K562 (cell line): ENCODE data around the gene LMAN1L. TPM values are rescaled to one million over a fixed set of nuclear protein-coding genes. Genes with fewer than 3 reads are reported as not detected.

Source experiments
- ATAC-seq: fragments of 200-7000 bp; cut with Tn5 transposase; 3 replicates; pipeline ENCODE4 v1.9.1; 2020; ENCODE audit warnings: moderate library complexity
- BruUV-seq: library from RNA; stranded (reverse); fragments of 400-500 nt; replicated peaks from 2 replicates; lab custom pipeline; 2021; lab: Mats Ljungman, UMichigan
- CTCF ChIA-PET: fragments of 300-600 bp; formaldehyde crosslinking; extraction: SDS; loops from one replicate; lab custom pipeline; 2021; ENCODE audit warnings: low intra/inter-chr PET ratio; lab: Yijun Ruan, JAX
- POLR2A ChIA-PET: fragments of 300-600, 350-650 bp; sonication (Branson Sonifier 250); formaldehyde crosslinking; extraction: SDS; loops from one replicate; lab custom pipeline; 2021; ENCODE audit warnings: antibody characterized with exemption, inconsistent platforms; lab: Yijun Ruan, JAX
- DNase-seq, 4 experiments: peaks; one replicate each; pipeline versions ENCODE4 v3.0.0 to v3.0.0-alpha.2; 2011 to 2018; ENCODE audit warnings: low spot score in 3 of 4, mixed read lengths in 3 of 4; ENCODE audit errors: extremely low read depth in 1 of 4
- FAIRE-seq: peaks from 2 replicates; lab custom pipeline; 2011; peaks lifted over from hg19 to GRCh38; lab: Jason Lieb, UNC
- H2AFZ ChIP-seq: 2 replicates; pipeline ENCODE4 v1.6.0; 2011; ENCODE audit warnings: low read depth, low read length, control low read depth, inconsistent platforms
- H3K27ac ChIP-seq: fragments of 200-600 bp; 3 replicates; pipeline ENCODE4 v1.8.0; 2011; ENCODE audit warnings: low read depth, mild to moderate bottlenecking, control low read depth, inconsistent platforms, low read length, moderate library complexity, mixed read lengths; ENCODE audit errors: extremely low read depth
- H3K27me3 ChIP-seq, 2 experiments: fragments of 300-600 bp in 1 of 2; 2 replicates in 1 of 2; 3 replicates in 1 of 2; pipeline versions ENCODE4 v1.6.0 to v1.8.0; 2011; ENCODE audit warnings: inconsistent platforms in 2 of 2, low read length in 2 of 2, mild to moderate bottlenecking in 1 of 2, mixed read lengths in 1 of 2, moderate library complexity in 1 of 2; ENCODE audit not compliant: control insufficient read depth in 2 of 2, insufficient read depth in 2 of 2
- H3K36me3 ChIP-seq: fragments of 300-600 bp; 3 replicates; pipeline ENCODE4 v1.8.0; 2011; ENCODE audit warnings: mild to moderate bottlenecking, low read length, inconsistent platforms; ENCODE audit not compliant: control insufficient read depth, insufficient read depth
- H3K4me1 ChIP-seq, 2 experiments: fragments of 200-600 bp in 1 of 2; replicated peaks in 1 of 2; 2 replicates in 1 of 2; 3 replicates in 1 of 2; pipeline versions ENCODE4 v1.5.1 to v1.8.0; 2011; ENCODE audit warnings: inconsistent platforms in 2 of 2, low read length in 2 of 2, mild to moderate bottlenecking in 1 of 2, mixed read lengths in 1 of 2, moderate library complexity in 1 of 2; ENCODE audit not compliant: control insufficient read depth in 2 of 2, insufficient read depth in 2 of 2
- H3K4me2 ChIP-seq: 2 replicates; pipeline ENCODE4 v1.6.1; 2011; ENCODE audit warnings: low read length, control low read depth, inconsistent platforms, mixed read lengths; ENCODE audit not compliant: insufficient read depth
- H3K4me3 ChIP-seq: fragments of 200-600 bp; sonication (generic), shearing (Covaris generic); 2 replicates; pipeline ENCODE4 v1.5.1; 2016; ENCODE audit warnings: control low read depth, inconsistent platforms
- H3K79me2 ChIP-seq: fragments of 200-600 bp; 3 replicates; pipeline ENCODE4 v1.8.0; 2011; ENCODE audit warnings: low read length, inconsistent platforms; ENCODE audit not compliant: control insufficient read depth, insufficient read depth
- H3K9ac ChIP-seq, 2 experiments: 2 replicates each; pipeline versions ENCODE4 v1.6.0 to v1.6.1; 2011; ENCODE audit warnings: low read depth in 2 of 2, low read length in 2 of 2, control low read depth in 1 of 2, inconsistent platforms in 1 of 2, mild to moderate bottlenecking in 1 of 2, mixed read lengths in 1 of 2; ENCODE audit not compliant: insufficient read depth in 1 of 2
- H3K9me1 ChIP-seq: one replicate; pipeline ENCODE4 v1.6.0; 2011; ENCODE audit warnings: inconsistent platforms, mild to moderate bottlenecking, low read length, moderate library complexity; ENCODE audit not compliant: control insufficient read depth, insufficient read depth
- H3K9me3 ChIP-seq: replicated peaks from 2 replicates; pipeline ENCODE4 v1.5.1; 2011; ENCODE audit warnings: low read depth, low read length, inconsistent platforms; ENCODE audit not compliant: control insufficient read depth, insufficient read depth
- H4K20me1 ChIP-seq: replicated peaks from 2 replicates; pipeline ENCODE4 v1.6.1; 2011; ENCODE audit warnings: low read length, inconsistent platforms, mixed read lengths; ENCODE audit not compliant: control insufficient read depth, insufficient read depth
- ATF7 ChIP-seq: fragments of 450-650 bp; IDR thresholded peaks from 2 replicates; pipeline ENCODE4 v1.7.1; 2014; ENCODE audit warnings: mild to moderate bottlenecking, moderate library complexity
- MBD2 ChIP-seq: sonication (generic); IDR thresholded peaks from 2 replicates; pipeline ENCODE4 v1.6.1; 2016; ENCODE audit warnings: low read depth, borderline replicate concordance
- MNT ChIP-seq, 2 experiments: fragments of 450-650 bp; conservative IDR thresholded peaks; 2 replicates each; pipeline ENCODE4 v1.6.1; 2017; ENCODE audit warnings: mild to moderate bottlenecking in 2 of 2, moderate library complexity in 2 of 2
- PHF21A ChIP-seq: fragments of 450-650 bp; IDR thresholded peaks from 2 replicates; pipeline ENCODE4 v1.6.1; 2017; ENCODE audit warnings: low read depth, borderline replicate concordance
- PKNOX1 ChIP-seq: fragments of 450-650 bp; IDR thresholded peaks from 2 replicates; pipeline ENCODE4 v1.6.1; 2016
- PTTG1 ChIP-seq: fragments of 450-650 bp; IDR thresholded peaks from 2 replicates; pipeline ENCODE4 v1.6.1; 2016; ENCODE audit warnings: low read depth, mild to moderate bottlenecking, missing genetic modification characterization, missing compliant biosample characterization
- RFX7 ChIP-seq: fragments of 250-450 bp; sonication (Bioruptor Pico); IDR thresholded peaks from 2 replicates; pipeline ENCODE4 v1.5.1; 2021; ENCODE audit warnings: mild to moderate bottlenecking
- SRSF7 ChIP-seq: fragments of 200-400 bp; formaldehyde crosslinking; optimal IDR thresholded peaks from 2 replicates; pipeline ENCODE3; 2017; ENCODE audit warnings: mild to moderate bottlenecking, low read depth, low read length
- TRIM28 ChIP-seq: fragments of 450-650 bp; IDR thresholded peaks from 2 replicates; pipeline ENCODE4 v1.6.1; 2017
- ZNF764 ChIP-seq: fragments of 250-450 bp; sonication (Bioruptor Pico); IDR thresholded peaks from 2 replicates; pipeline ENCODE4 v1.4.0; 2020; ENCODE audit warnings: low read depth, mild to moderate bottlenecking, moderate library complexity
- WGBS: fragments of 100-300 bp; shearing (Covaris generic); methylation state at CpG from one replicate; pipeline ENCODE4 v1.1.6; 2016; ENCODE audit warnings: low coverage, mixed read lengths; ENCODE audit not compliant: insufficient coverage; ENCODE audit errors: missing lambda C conversion rate; 5-methylcytosine and 5-hydroxymethylcytosine counted together
- in situ Hi-C: fragments of 300-500 bp; cut with MboI; formaldehyde crosslinking; loops from 4 replicates; pipeline ENCODE4 v1.15.0; 2018; ENCODE audit warnings: inconsistent platforms, mixed read lengths
- intact Hi-C: fragments of 100-400 bp; cut with micrococcal nuclease; formaldehyde crosslinking; loops from 2 replicates; pipeline ENCODE4 v1.14.2; 2022
- polyA plus RNA-seq, 8 experiments: library from polyadenylated mRNA; depleted of rRNA in 4 of 8; stranded (reverse) in 5 of 8; unstranded in 3 of 8; fragments of >200 nt; fragmentation: Nextera tagmentation in 2 of 8; fragmentation: Illumina TruSeq in 1 of 8; extraction: Ambion mirVana in 2 of 8; extraction: Trizol in 1 of 8; gene quantifications; 2 replicates each; pipeline versions ENCODE4 v1.2.1 to v1.2.3, GENCODE V29; 2011 to 2014; ENCODE audit warnings: inconsistent platforms in 1 of 8, missing spikeins in 1 of 8
- total RNA-seq, 7 experiments: library from RNA; depleted of rRNA in 6 of 7; stranded (reverse); fragments of >200 nt in 6 of 7; fragmentation: Illumina TruSeq in 2 of 7; extraction: Trizol in 2 of 7; gene quantifications; 2 replicates each; pipeline versions ENCODE4 v1.2.1 to v1.2.3, GENCODE V29; 2011 to 2021; ENCODE audit warnings: low replicate concordance in 1 of 7

Gene LMAN1L
- total and polyA plus RNA-seq, 9 of the 15 experiments (the other 6 are each of a cell fraction or from before 2014, with no cell fraction given) = not detected

GRCh38 chr15:74773329-74773728 lies 39.3 kb upstream of the LMAN1L start:
- H3K9me1 ChIP-seq = peaks cover 4% of the 10 kb centered on the region
- in situ Hi-C loops = loop anchor here (5.0 kb wide), 1 partner anchor 174 kb away; no protein-coding TSS in a partner anchor
- CTCF ChIA-PET = no interaction called here
- DNase-seq = no peak
- peaks cover 8 to 29% of the 10 kb centered on the region in 2 experiments for H3K4me1 ChIP-seq
- no peaks in the 10 kb centered on the region for H3K79me2 ChIP-seq
- peak overlapping the region in 1 of 2 experiments; percentile 20; a peak in 1 of 4 replicates for H3K9ac ChIP-seq
- no TSS peak for BruUV-seq
- no peak overlapping the region for H3K4me3 ChIP-seq
- intact Hi-C loops = loop anchor here (5.0 to 10.0 kb wide), 2 partner anchors 64 to 431 kb away; partner anchors contain the start of gene C15orf39
- ATAC-seq = no peak
- POLR2A ChIA-PET = interaction anchor here (0.6 to 1.1 kb wide), 5 partner anchors 12 to 289 kb away, joined by 3 to 5 read pairs (median 3); no protein-coding TSS in a partner anchor
- H4K20me1 ChIP-seq = no peaks in the 10 kb centered on the region; the same call in 1 of the 2 replicates
- H3K36me3 ChIP-seq = no peaks in the 10 kb centered on the region
- WGBS = 51% methylated on average over 5 of the region's 5 CpGs
- H3K27me3 ChIP-seq = peaks cover 0 to 12% of the 10 kb centered on the region in 2 experiments; a peak in 2 of 5 replicates
- no peak overlapping the region for H2AFZ ChIP-seq
- TF ChIP-seq MNT (conservative IDR thresholded peaks at IDR 0.05) (no peak), PTTG1 (no peak), RFX7 (CRISPR knock-in tag) (no peak), PKNOX1 (no peak), ATF7 (no peak), MBD2 (no peak), TRIM28 (no peak), PHF21A (no peak), SRSF7 (no peak), ZNF764 (CRISPR knock-in tag) (no peak)
- no peak for FAIRE-seq
- no peak overlapping the region for H3K27ac ChIP-seq
- H3K4me2 ChIP-seq = no peak overlapping the region
- H3K9me3 ChIP-seq = no peaks in the 10 kb centered on the region
